ENCODE measurements around the gene TMEM120B.

- TF ChIP-seq CTCF (IDR thresholded peaks at IDR 0.05; ENCODE audit: low read length) = no peak
- no peak for TF ChIP-seq EZH2phosphoT487 (IDR thresholded peaks at IDR 0.05; ENCODE audit: low read length)
Observed at GRCh38 chr12:121812320-121812871, 99.8 kb downstream of the TMEM120B start.
